Suprapubic skin (tissue), 4 donors: ENCODE data around the gene ADAM8. TPM values are rescaled to one million over a fixed set of nuclear protein-coding genes. Genes with fewer than 3 reads are reported as not detected.

Source experiments
- DNase-seq, 2 donors: peaks; one replicate each; pipeline ENCODE4 v3.0.0-alpha.2; 2019; ENCODE audit warnings: low spot score in 2 of 2
- H3K27ac ChIP-seq: fragments of 200-600 bp; sonication (generic); one replicate; pipeline ENCODE4 v1.5.1; 2019
- H3K27me3 ChIP-seq: fragments of 200-600 bp; sonication (generic); one replicate; pipeline ENCODE4 v1.5.1; 2019
- H3K36me3 ChIP-seq: fragments of 200-600 bp; sonication (generic); one replicate; pipeline ENCODE4 v1.5.1; 2019
- H3K4me1 ChIP-seq: fragments of 200-600 bp; sonication (generic); one replicate; pipeline ENCODE4 v1.5.1; 2019
- H3K4me3 ChIP-seq: fragments of 200-600 bp; sonication (generic); one replicate; pipeline ENCODE4 v1.5.1; 2019; ENCODE audit warnings: mild to moderate bottlenecking
- H3K9me3 ChIP-seq: fragments of 200-600 bp; sonication (generic); one replicate; pipeline ENCODE4 v1.5.1; 2019
- CTCF ChIP-seq, 2 donors: fragments of 200-600 bp in 1 of 2; fragments of 450-650 bp in 1 of 2; sonication (generic) in 1 of 2; IDR thresholded peaks; one replicate each; pipeline ENCODE4 v1.5.1; 2016 to 2019; ENCODE audit warnings: antibody characterized with exemption in 2 of 2, mild to moderate bottlenecking in 1 of 2, moderate library complexity in 1 of 2
- EP300 ChIP-seq: sonication (generic); formaldehyde crosslinking; IDR thresholded peaks from one replicate; pipeline ENCODE4 v1.6.1; 2017; ENCODE audit warnings: antibody characterized with exemption
- POLR2A ChIP-seq, 2 donors: fragments of 450-650 bp; IDR thresholded peaks; one replicate each; pipeline ENCODE4 v1.6.1; 2017; ENCODE audit warnings: antibody characterized with exemption in 2 of 2, mild to moderate bottlenecking in 2 of 2, moderate library complexity in 2 of 2
- POLR2AphosphoS5 ChIP-seq, 3 donors: sonication (generic); formaldehyde crosslinking; IDR thresholded peaks; one replicate each; pipeline ENCODE4 v1.6.1; 2017; ENCODE audit warnings: antibody characterized with exemption in 3 of 3
- WGBS: methylation state at CpG from one replicate; pipeline ENCODE4 v1.1.5; 2018; 5-methylcytosine and 5-hydroxymethylcytosine counted together
- total RNA-seq, 4 donors: library from RNA; depleted of rRNA; stranded (reverse); fragments of >200 nt; gene quantifications; one replicate each; pipeline ENCODE4 v1.1.0, GENCODE V29; 2016

The ADAM8 gene
- total RNA-seq, 4 donors from 2014 or later: 3.0 to 18.4 (median 4.1) TPM

GRCh38 chr10:133281084-133281483, 4.4 kb upstream of the ADAM8 start:
- Histone ChIP-seq H3K27ac (no peak overlapping the region), H3K36me3 (peaks cover 72% of the 10 kb centered on the region), H3K4me3 (no peak overlapping the region), H3K4me1 (peaks cover 32% of the 10 kb centered on the region), H3K9me3 (no peaks in the 10 kb centered on the region), H3K27me3 (peaks cover 16% of the 10 kb centered on the region)
- DNase-seq: no peak
- TF ChIP-seq EP300: no peak
- no peak for TF ChIP-seq CTCF (IDR thresholded peaks at IDR 0.05)
- no peak for TF ChIP-seq POLR2AphosphoS5 (IDR thresholded peaks at IDR 0.05)
- TF ChIP-seq POLR2A (IDR thresholded peaks at IDR 0.05): no peak
- WGBS: 95% methylated on average over 13 of the region's 15 CpGs

GRCh38 chr10:133280391-133281059, 3.9 kb upstream of the ADAM8 start:
- Histone ChIP-seq H3K9me3 (no peaks in the 10 kb centered on the region), H3K27ac (no peak overlapping the region), H3K36me3 (peaks cover 66% of the 10 kb centered on the region), H3K4me1 (peaks cover 38% of the 10 kb centered on the region), H3K4me3 (no peak overlapping the region), H3K27me3 (peaks cover 16% of the 10 kb centered on the region)
- DNase-seq: no peak
- WGBS: 96% methylated on average over 9 of the region's 10 CpGs
- no peak for TF ChIP-seq CTCF (IDR thresholded peaks at IDR 0.05)
- no peak for TF ChIP-seq POLR2A (IDR thresholded peaks at IDR 0.05)
- no peak for TF ChIP-seq POLR2AphosphoS5 (IDR thresholded peaks at IDR 0.05)

- WGBS: 77% methylated on average over 12 of the region's 24 CpGs
- no peak for DNase-seq
- peaks cover 56% of the 10 kb centered on the region for H3K36me3 ChIP-seq
- no peak for TF ChIP-seq CTCF (IDR thresholded peaks at IDR 0.05)
- H3K4me1 ChIP-seq: peaks cover 47% of the 10 kb centered on the region
- H3K27me3 ChIP-seq: peaks cover 16% of the 10 kb centered on the region
- no peak overlapping the region for H3K4me3 ChIP-seq
- no peaks in the 10 kb centered on the region for H3K9me3 ChIP-seq
- no peak overlapping the region for H3K27ac ChIP-seq
Measured at GRCh38 chr10:133279326-133280226, 2.9 kb upstream of the ADAM8 start.

GRCh38 chr10:133278577-133279265, 2.1 kb upstream of the ADAM8 start:
- peaks cover 48% of the 10 kb centered on the region for H3K36me3 ChIP-seq
- H3K27ac ChIP-seq: peak overlapping the region; percentile 34
- WGBS: 72% methylated on average over 6 of the region's 19 CpGs
- peaks cover 49% of the 10 kb centered on the region for H3K4me1 ChIP-seq
- TF ChIP-seq POLR2A (IDR thresholded peaks at IDR 0.05): no peak
- TF ChIP-seq POLR2AphosphoS5 (IDR thresholded peaks at IDR 0.05): no peak
- no peak for TF ChIP-seq EP300
- TF ChIP-seq CTCF (IDR thresholded peaks at IDR 0.05): no peak
- H3K9me3 ChIP-seq: no peaks in the 10 kb centered on the region
- H3K4me3 ChIP-seq: no peak overlapping the region
- DNase-seq: no peak
- peaks cover 16% of the 10 kb centered on the region for H3K27me3 ChIP-seq
